ENCODE data around the gene VWA3B.

VWA3B gene

DNA sequence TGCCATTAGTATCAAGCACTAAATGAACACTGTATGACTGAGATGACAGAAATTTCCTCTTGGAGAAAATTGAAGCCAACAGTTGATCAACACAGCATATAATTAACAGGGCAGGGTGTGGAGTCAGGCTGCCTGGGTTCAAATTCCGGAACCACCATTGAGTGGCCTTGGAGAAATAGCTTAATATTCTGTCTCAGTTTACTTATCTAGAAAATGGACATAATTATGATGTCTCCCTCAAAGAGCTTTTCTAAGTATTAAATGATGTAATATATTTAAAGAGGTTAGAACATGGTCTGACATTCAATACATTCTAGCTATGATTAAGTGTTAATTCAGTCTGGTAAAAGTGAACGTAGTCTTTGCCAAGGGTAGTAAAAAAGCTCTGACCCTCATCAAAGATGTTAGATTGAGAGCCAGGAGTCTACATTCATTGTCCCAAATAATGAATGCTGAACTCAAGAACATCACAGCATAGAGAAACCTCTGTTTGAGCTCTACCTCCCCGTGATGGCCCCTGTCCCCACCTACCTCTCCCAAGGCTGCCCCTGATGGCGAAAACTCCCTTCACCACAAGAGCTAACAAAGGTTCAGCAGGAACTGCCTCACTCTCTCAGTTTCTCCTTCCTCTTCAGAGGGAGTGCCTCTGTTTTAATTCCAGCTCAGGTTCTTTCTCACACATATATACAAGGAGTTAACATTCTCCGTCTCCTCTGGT is 2.7 kb upstream of the VWA3B start:
- Histone ChIP-seq H2AFZ (ENCODE audit: low read length) (no peak overlapping the region), H3F3A (ENCODE audit: insufficient read depth, low read length) (no peaks in the 10 kb centered on the region), H3K9ac (ENCODE audit: low read length) (no peak overlapping the region), H3K27me3 (replicated peaks; ENCODE audit: insufficient read depth, low read length) (no peaks in the 10 kb centered on the region; the same call in 1 of the 2 replicates), H3K79me2 (ENCODE audit: low read length) (no peaks in the 10 kb centered on the region), H3K9me2 (replicated peaks; ENCODE audit: insufficient read depth, low read length) (no peaks in the 10 kb centered on the region), H3K4me2 (ENCODE audit: low read depth, low read length) (no peak overlapping the region), H3K4me3 (ENCODE audit: low read length) (no peak overlapping the region), H3K27ac (ENCODE audit: low read length) (no peak overlapping the region), H4K20me1 (ENCODE audit: insufficient read depth, low read length) (no peaks in the 10 kb centered on the region), H3K4me1 (ENCODE audit: low read length) (peaks cover 11% of the 10 kb centered on the region), H3K36me3 (replicated peaks; ENCODE audit: insufficient read depth, low read length) (no peaks in the 10 kb centered on the region), H3K9me3 (replicated peaks; ENCODE audit: insufficient read depth, low read length) (no peaks in the 10 kb centered on the region)
- no peak for TF ChIP-seq EZH2phosphoT487 (IDR thresholded peaks at IDR 0.05; ENCODE audit: low read length)
- TF ChIP-seq, protein P1, sequence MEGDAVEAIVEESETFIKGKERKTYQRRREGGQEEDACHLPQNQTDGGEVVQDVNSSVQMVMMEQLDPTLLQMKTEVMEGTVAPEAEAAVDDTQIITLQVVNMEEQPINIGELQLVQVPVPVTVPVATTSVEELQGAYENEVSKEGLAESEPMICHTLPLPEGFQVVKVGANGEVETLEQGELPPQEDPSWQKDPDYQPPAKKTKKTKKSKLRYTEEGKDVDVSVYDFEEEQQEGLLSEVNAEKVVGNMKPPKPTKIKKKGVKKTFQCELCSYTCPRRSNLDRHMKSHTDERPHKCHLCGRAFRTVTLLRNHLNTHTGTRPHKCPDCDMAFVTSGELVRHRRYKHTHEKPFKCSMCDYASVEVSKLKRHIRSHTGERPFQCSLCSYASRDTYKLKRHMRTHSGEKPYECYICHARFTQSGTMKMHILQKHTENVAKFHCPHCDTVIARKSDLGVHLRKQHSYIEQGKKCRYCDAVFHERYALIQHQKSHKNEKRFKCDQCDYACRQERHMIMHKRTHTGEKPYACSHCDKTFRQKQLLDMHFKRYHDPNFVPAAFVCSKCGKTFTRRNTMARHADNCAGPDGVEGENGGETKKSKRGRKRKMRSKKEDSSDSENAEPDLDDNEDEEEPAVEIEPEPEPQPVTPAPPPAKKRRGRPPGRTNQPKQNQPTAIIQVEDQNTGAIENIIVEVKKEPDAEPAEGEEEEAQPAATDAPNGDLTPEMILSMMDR (IDR thresholded peaks at IDR 0.05; ENCODE audit: low read length): no peak
- no peak for TF ChIP-seq EZH2 (optimal IDR thresholded peaks at IDR 0.05; ENCODE audit: low read depth, low read length)
- DNase-seq: no peak

GRCh38 chr2:98084869-98085238 is 2.1 kb upstream of the VWA3B start:
- no peak overlapping the region for H2AFZ ChIP-seq (ENCODE audit: low read length)
- H3F3A ChIP-seq (ENCODE audit: insufficient read depth, low read length): no peaks in the 10 kb centered on the region
- H3K79me2 ChIP-seq (ENCODE audit: low read length): no peaks in the 10 kb centered on the region
- no peaks in the 10 kb centered on the region; the same call in 1 of the 2 replicates for H3K27me3 ChIP-seq (replicated peaks; ENCODE audit: insufficient read depth, low read length)
- peaks cover 11% of the 10 kb centered on the region for H3K4me1 ChIP-seq (ENCODE audit: low read length)
- no peaks in the 10 kb centered on the region for H3K36me3 ChIP-seq (replicated peaks; ENCODE audit: insufficient read depth, low read length)
- no peaks in the 10 kb centered on the region for H3K9me2 ChIP-seq (replicated peaks; ENCODE audit: insufficient read depth, low read length)
- no peak overlapping the region for H3K27ac ChIP-seq (ENCODE audit: low read length)
- H3K9ac ChIP-seq (ENCODE audit: low read length): no peak overlapping the region
- H3K9me3 ChIP-seq (replicated peaks; ENCODE audit: insufficient read depth, low read length): no peaks in the 10 kb centered on the region
- TF ChIP-seq, protein P1 (IDR thresholded peaks at IDR 0.05; ENCODE audit: low read length): no peak
- no peak for TF ChIP-seq EZH2phosphoT487 (IDR thresholded peaks at IDR 0.05; ENCODE audit: low read length)
- TF ChIP-seq EZH2 (optimal IDR thresholded peaks at IDR 0.05; ENCODE audit: low read depth, low read length): no peak
- no peaks in the 10 kb centered on the region for H4K20me1 ChIP-seq (ENCODE audit: insufficient read depth, low read length)
- DNase-seq: no peak
- H3K4me2 ChIP-seq (ENCODE audit: low read depth, low read length): no peak overlapping the region
- no peak overlapping the region for H3K4me3 ChIP-seq (ENCODE audit: low read length)

- Histone ChIP-seq H3K36me3 (replicated peaks; ENCODE audit: insufficient read depth, low read length) (no peaks in the 10 kb centered on the region), H3K9me2 (replicated peaks; ENCODE audit: insufficient read depth, low read length) (no peaks in the 10 kb centered on the region), H3K4me1 (ENCODE audit: low read length) (peaks cover 11% of the 10 kb centered on the region), H3F3A (ENCODE audit: insufficient read depth, low read length) (no peaks in the 10 kb centered on the region), H3K27ac (ENCODE audit: low read length) (no peak overlapping the region), H3K9ac (ENCODE audit: low read length) (no peak overlapping the region), H2AFZ (ENCODE audit: low read length) (no peak overlapping the region), H3K27me3 (replicated peaks; ENCODE audit: insufficient read depth, low read length) (no peaks in the 10 kb centered on the region; the same call in 1 of the 2 replicates), H3K4me2 (ENCODE audit: low read depth, low read length) (no peak overlapping the region), H3K4me3 (ENCODE audit: low read length) (no peak overlapping the region), H3K9me3 (replicated peaks; ENCODE audit: insufficient read depth, low read length) (no peaks in the 10 kb centered on the region), H3K79me2 (ENCODE audit: low read length) (no peaks in the 10 kb centered on the region), H4K20me1 (ENCODE audit: insufficient read depth, low read length) (no peaks in the 10 kb centered on the region)
- TF ChIP-seq, protein P1 (IDR thresholded peaks at IDR 0.05; ENCODE audit: low read length): no peak
- no peak for TF ChIP-seq EZH2 (optimal IDR thresholded peaks at IDR 0.05; ENCODE audit: low read depth, low read length)
- no peak for TF ChIP-seq EZH2phosphoT487 (IDR thresholded peaks at IDR 0.05; ENCODE audit: low read length)
- DNase-seq: no peak
Observed at GRCh38 chr2:98085649-98086048, 1.3 kb upstream of the VWA3B start.

All from MM.1S (cell line).